Activated CD4-positive, alpha-beta T cell treated with anti-CD3 and anti-CD28 coated beads, Interleukin-2, amount 50 U/mL, for 16 hours (primary cell): ENCODE measurements around the gene ADARB1.

Experiments
- DNase-seq: peaks from one replicate; pipeline ENCODE4 v3.0.0-alpha.2; 2020

ADARB1 gene

GRCh38 chr21:45243603-45244002 is 169.2 kb downstream of the ADARB1 start:
- no peak for DNase-seq

- DNase-seq: no peak
Measured at GRCh38 chr21:45244799-45245340, 170.5 kb downstream of the ADARB1 start.

GRCh38 chr21:45246386-45247320 is 172.3 kb downstream of the ADARB1 start:
- DNase-seq: no peak

- no peak for DNase-seq
Measured at GRCh38 chr21:45248301-45248892, 174.0 kb downstream of the ADARB1 start.

- DNase-seq: no peak
Measured at GRCh38 chr21:45248893-45249381, 174.6 kb downstream of the ADARB1 start.

GRCh38 chr21:45249626-45250025 is 175.2 kb downstream of the ADARB1 start:
- no peak for DNase-seq

GRCh38 chr21:45250272-45250671 is 175.9 kb downstream of the ADARB1 start:
- DNase-seq: no peak

- DNase-seq: no peak
Measured at GRCh38 chr21:45250914-45251634, 176.7 kb downstream of the ADARB1 start.

- DNase-seq: no peak
Measured at GRCh38 chr21:45251635-45252447, 177.5 kb downstream of the ADARB1 start.

GRCh38 chr21:45252448-45252925 is 178.1 kb downstream of the ADARB1 start:
- DNase-seq: no peak

- no peak for DNase-seq
Measured at GRCh38 chr21:45253180-45253579, 178.8 kb downstream of the ADARB1 start.

GRCh38 chr21:45253633-45254459 is 179.5 kb downstream of the ADARB1 start:
- no peak for DNase-seq

GRCh38 chr21:45254460-45254930 is 180.1 kb downstream of the ADARB1 start:
- no peak for DNase-seq

- no peak for DNase-seq
Measured at GRCh38 chr21:45255381-45256020, 181.1 kb downstream of the ADARB1 start.

- DNase-seq: no peak
Measured at GRCh38 chr21:45256021-45256911, 181.9 kb downstream of the ADARB1 start.

- no peak for DNase-seq
Measured at GRCh38 chr21:45256912-45257672, 182.7 kb downstream of the ADARB1 start.

- DNase-seq: no peak
Measured at GRCh38 chr21:45257673-45258341, 183.4 kb downstream of the ADARB1 start.

- DNase-seq: no peak
Measured at GRCh38 chr21:45258466-45258865, 184.1 kb downstream of the ADARB1 start.
